Measurements from ENCODE around the gene RASEF.

DNA sequence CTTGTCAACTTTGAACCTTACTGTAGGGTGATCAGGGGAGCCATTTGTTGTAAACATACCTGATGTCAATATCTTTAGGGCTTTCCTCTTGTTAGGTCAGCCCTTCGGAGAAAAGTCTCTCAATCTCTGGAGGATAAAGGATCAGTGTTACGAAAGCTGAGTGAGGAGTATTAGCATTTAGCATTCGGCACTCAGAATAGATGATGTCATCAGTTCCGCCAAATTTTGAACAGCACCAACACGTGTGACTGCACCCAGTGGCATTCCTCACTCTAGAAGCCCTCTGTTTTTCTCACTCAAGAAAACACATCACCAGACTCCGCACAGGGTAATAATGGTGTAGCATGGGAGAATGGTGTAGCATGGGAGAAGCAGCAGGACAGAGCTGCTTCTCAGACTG lies 87.8 kb downstream of the RASEF start:
- TF ChIP-seq, protein P1, sequence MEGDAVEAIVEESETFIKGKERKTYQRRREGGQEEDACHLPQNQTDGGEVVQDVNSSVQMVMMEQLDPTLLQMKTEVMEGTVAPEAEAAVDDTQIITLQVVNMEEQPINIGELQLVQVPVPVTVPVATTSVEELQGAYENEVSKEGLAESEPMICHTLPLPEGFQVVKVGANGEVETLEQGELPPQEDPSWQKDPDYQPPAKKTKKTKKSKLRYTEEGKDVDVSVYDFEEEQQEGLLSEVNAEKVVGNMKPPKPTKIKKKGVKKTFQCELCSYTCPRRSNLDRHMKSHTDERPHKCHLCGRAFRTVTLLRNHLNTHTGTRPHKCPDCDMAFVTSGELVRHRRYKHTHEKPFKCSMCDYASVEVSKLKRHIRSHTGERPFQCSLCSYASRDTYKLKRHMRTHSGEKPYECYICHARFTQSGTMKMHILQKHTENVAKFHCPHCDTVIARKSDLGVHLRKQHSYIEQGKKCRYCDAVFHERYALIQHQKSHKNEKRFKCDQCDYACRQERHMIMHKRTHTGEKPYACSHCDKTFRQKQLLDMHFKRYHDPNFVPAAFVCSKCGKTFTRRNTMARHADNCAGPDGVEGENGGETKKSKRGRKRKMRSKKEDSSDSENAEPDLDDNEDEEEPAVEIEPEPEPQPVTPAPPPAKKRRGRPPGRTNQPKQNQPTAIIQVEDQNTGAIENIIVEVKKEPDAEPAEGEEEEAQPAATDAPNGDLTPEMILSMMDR (IDR thresholded peaks at IDR 0.05 in 2 of 3, conservative IDR thresholded peaks at IDR 0.05 in 1 of 3; ENCODE audit: borderline replicate concordance in 1 of 3, insufficient read depth in 1 of 3, low read depth in 2 of 3, low read length in 2 of 3) = no peak
- no peak for TF ChIP-seq POLR2A (IDR thresholded peaks at IDR 0.05; ENCODE audit: borderline replicate concordance, extremely low read depth, insufficient read depth, insufficient read length)
